Endothelial cell of hepatic sinusoid (primary cell): ENCODE results near the gene NCF2.

Source experiments
- in situ Hi-C: cut with HindIII; loops from 2 replicates; pipeline ENCODE4 v1.10.0; 2017; ENCODE audit warnings: low sequenced_read_pairs

Gene NCF2

GRCh38 chr1:183553764-183554163 is 36.5 kb downstream of the NCF2 start:
- in situ Hi-C loops, result no loop called here

GRCh38 chr1:183553331-183553730 is 36.9 kb downstream of the NCF2 start:
- in situ Hi-C loops, result no loop called here

GRCh38 chr1:183552891-183553290 is 37.4 kb downstream of the NCF2 start:
- in situ Hi-C loops, result no loop called here

- in situ Hi-C loops, result no loop called here
These were observed 37.8 kb downstream of the NCF2 start for GRCh38 chr1:183552441-183552840.

- in situ Hi-C loops, result no loop called here
These were observed 38.3 kb downstream of the NCF2 start for GRCh38 chr1:183551924-183552323.

GRCh38 chr1:183550915-183551314 is 39.3 kb downstream of the NCF2 start:
- in situ Hi-C loops, result no loop called here

- in situ Hi-C loops, result no loop called here
These were observed 42.1 kb downstream of the NCF2 start for GRCh38 chr1:183548116-183548515.

- in situ Hi-C loops, result no loop called here
These were observed 43.8 kb downstream of the NCF2 start for GRCh38 chr1:183546427-183546826.

GRCh38 chr1:183544598-183545297 is 45.5 kb downstream of the NCF2 start:
- in situ Hi-C loops, result no loop called here

- in situ Hi-C loops, result no loop called here
These were observed 46.5 kb downstream of the NCF2 start for GRCh38 chr1:183543619-183544204.

GRCh38 chr1:183537405-183537804 is 52.9 kb downstream of the NCF2 start:
- in situ Hi-C loops, result no loop called here

GRCh38 chr1:183533617-183534174 is 56.6 kb downstream of the NCF2 start:
- in situ Hi-C loops, result no loop called here

GRCh38 chr1:183528577-183528976 is 61.7 kb downstream of the NCF2 start:
- in situ Hi-C loops, result loop anchor here (5.0 kb wide), 1 partner anchor 69 kb away; no protein-coding TSS in a partner anchor

GRCh38 chr1:183522104-183522503 is 68.2 kb downstream of the NCF2 start:
- in situ Hi-C loops, result no loop called here

- in situ Hi-C loops, result no loop called here
These were observed 69.9 kb downstream of the NCF2 start for GRCh38 chr1:183520379-183520778.

- in situ Hi-C loops, result no loop called here
These were observed 72.9 kb downstream of the NCF2 start for GRCh38 chr1:183517401-183517800.

- in situ Hi-C loops, result no loop called here
These were observed 73.5 kb downstream of the NCF2 start for GRCh38 chr1:183516725-183517124.

GRCh38 chr1:183515002-183515689 is 75.1 kb downstream of the NCF2 start:
- in situ Hi-C loops, result no loop called here

GRCh38 chr1:183514235-183514634 is 76.0 kb downstream of the NCF2 start:
- in situ Hi-C loops, result no loop called here

GRCh38 chr1:183512450-183512849 is 77.8 kb downstream of the NCF2 start:
- in situ Hi-C loops, result no loop called here

- in situ Hi-C loops, result no loop called here
These were observed 81.6 kb downstream of the NCF2 start for GRCh38 chr1:183508694-183509093.

GRCh38 chr1:183506561-183506960 is 83.7 kb downstream of the NCF2 start:
- in situ Hi-C loops, result no loop called here
